ENCODE data around the gene GPNMB. TPM values are rescaled to one million over a fixed set of nuclear protein-coding genes. Genes with fewer than 3 reads are reported as not detected.
A peak's percentile ranks its signal among the peaks of the same experiment; 100 is the strongest.

Gene GPNMB
- total and polyA plus RNA-seq, 2 of the 13 experiments (the other 11 are each of a cell fraction or from before 2014, with no cell fraction given), result 1.1 to 1.6 TPM

DNA sequence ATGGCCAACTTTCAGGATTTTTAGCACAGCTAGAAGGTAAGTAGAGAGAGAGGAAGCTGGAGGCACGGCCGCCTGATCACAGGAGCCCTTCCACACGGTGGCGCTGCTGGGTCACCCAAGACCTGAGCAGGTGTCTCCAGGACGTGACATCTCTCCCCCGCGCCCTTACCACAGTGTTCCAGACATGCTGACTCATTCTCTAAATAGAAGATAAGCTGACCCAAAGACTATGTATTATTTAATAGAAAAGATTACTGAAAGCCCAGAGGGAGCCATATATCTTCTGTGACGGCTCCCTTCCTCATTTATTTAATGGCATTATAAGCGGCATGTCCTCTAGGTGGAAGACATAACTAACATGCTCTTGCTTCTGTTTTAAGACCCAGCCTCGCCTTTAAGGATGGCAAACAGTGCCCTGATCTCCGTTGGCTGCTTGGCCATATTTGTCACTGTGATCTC, 26.6 kb downstream of the GPNMB start (continued):
- TF ChIP-seq, protein P1, sequence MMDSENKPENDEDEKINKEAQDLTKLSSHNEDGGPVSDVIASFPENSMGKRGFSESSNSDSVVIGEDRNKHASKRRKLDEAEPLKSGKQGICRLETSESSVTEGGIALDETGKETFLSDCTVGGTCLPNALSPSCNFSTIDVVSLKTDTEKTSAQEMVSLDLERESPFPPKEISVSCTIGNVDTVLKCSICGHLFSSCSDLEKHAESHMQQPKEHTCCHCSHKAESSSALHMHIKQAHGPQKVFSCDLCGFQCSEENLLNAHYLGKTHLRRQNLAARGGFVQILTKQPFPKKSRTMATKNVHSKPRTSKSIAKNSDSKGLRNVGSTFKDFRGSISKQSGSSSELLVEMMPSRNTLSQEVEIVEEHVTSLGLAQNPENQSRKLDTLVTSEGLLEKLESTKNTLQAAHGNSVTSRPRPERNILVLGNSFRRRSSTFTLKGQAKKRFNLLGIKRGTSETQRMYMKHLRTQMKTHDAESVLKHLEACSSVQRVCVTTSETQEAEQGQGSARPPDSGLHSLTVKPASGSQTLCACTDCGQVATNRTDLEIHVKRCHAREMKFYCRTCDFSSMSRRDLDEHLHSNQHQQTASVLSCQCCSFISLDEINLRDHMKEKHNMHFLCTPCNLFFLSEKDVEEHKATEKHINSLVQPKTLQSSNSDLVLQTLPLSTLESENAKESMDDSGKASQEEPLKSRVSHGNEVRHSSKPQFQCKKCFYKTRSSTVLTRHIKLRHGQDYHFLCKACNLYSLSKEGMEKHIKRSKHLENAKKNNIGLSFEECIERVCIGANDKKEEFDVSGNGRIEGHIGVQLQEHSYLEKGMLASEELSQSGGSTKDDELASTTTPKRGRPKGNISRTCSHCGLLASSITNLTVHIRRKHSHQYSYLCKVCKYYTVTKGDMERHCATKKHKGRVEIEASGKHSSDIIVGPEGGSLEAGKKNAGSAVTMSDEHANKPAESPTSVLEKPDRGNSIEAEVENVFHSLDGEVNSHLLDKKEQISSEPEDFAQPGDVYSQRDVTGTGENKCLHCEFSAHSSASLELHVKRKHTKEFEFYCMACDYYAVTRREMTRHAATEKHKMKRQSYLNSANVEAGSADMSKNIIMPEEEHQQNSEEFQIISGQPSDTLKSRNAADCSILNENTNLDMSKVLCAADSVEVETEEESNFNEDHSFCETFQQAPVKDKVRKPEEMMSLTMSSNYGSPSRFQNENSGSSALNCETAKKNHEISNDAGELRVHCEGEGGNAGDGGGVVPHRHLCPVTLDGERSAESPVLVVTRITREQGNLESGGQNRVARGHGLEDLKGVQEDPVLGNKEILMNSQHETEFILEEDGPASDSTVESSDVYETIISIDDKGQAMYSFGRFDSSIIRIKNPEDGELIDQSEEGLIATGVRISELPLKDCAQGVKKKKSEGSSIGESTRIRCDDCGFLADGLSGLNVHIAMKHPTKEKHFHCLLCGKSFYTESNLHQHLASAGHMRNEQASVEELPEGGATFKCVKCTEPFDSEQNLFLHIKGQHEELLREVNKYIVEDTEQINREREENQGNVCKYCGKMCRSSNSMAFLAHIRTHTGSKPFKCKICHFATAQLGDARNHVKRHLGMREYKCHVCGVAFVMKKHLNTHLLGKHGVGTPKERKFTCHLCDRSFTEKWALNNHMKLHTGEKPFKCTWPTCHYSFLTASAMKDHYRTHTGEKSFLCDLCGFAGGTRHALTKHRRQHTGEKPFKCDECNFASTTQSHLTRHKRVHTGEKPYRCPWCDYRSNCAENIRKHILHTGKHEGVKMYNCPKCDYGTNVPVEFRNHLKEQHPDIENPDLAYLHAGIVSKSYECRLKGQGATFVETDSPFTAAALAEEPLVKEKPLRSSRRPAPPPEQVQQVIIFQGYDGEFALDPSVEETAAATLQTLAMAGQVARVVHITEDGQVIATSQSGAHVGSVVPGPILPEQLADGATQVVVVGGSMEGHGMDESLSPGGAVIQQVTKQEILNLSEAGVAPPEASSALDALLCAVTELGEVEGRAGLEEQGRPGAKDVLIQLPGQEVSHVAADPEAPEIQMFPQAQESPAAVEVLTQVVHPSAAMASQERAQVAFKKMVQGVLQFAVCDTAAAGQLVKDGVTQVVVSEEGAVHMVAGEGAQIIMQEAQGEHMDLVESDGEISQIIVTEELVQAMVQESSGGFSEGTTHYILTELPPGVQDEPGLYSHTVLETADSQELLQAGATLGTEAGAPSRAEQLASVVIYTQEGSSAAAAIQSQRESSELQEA (CRISPR knock-in tag; IDR thresholded peaks at IDR 0.05; ENCODE audit: not compliant biosample characterization), result no peak
- TF ChIP-seq MAZ (IDR thresholded peaks at IDR 0.05; ENCODE audit: borderline replicate concordance, low read depth, low read length) (no peak), MAZ (CRISPR knock-in tag; IDR thresholded peaks at IDR 0.05; ENCODE audit: low read depth) (no peak), RFX5 (IDR thresholded peaks at IDR 0.05; ENCODE audit: low read depth, low read length) (no peak), MXD4 (CRISPR knock-in tag; IDR thresholded peaks at IDR 0.05) (no peak; the same call in 1 of the 2 replicates), ZSCAN9 (CRISPR knock-in tag; IDR thresholded peaks at IDR 0.05; ENCODE audit: borderline replicate concordance) (no peak), TEF (CRISPR knock-in tag; IDR thresholded peaks at IDR 0.05) (no peak), NR2F6 (IDR thresholded peaks at IDR 0.05) (no peak), NR2F6 (CRISPR knock-in tag; IDR thresholded peaks at IDR 0.05) (peak; percentile 35; the same call in 1 of the 2 replicates), ZNF878 (CRISPR knock-in tag; IDR thresholded peaks at IDR 0.05) (0 out of 2 replicates have a peak, but pooled peaks have one; percentile 25), ZNF549 (CRISPR knock-in tag; IDR thresholded peaks at IDR 0.05) (no peak), ZNF891 (CRISPR knock-in tag; IDR thresholded peaks at IDR 0.05) (no peak), ZNF567 (CRISPR knock-in tag; IDR thresholded peaks at IDR 0.05; ENCODE audit: borderline replicate concordance) (no peak), SP5 (CRISPR knock-in tag; IDR thresholded peaks at IDR 0.05; ENCODE audit: borderline replicate concordance, low read depth) (no peak), ZNF562 (CRISPR knock-in tag; IDR thresholded peaks at IDR 0.05; ENCODE audit: borderline replicate concordance) (no peak), ZNF143 (CRISPR knock-in tag; IDR thresholded peaks at IDR 0.05) (no peak), NFKBIZ (CRISPR knock-in tag; IDR thresholded peaks at IDR 0.05) (no peak), IRF2 (CRISPR knock-in tag; IDR thresholded peaks at IDR 0.05) (peak; percentile 35; the same call in 1 of the 2 replicates), ETV5 (CRISPR knock-in tag; IDR thresholded peaks at IDR 0.05; ENCODE audit: borderline replicate concordance) (0 out of 2 replicates have a peak, but pooled peaks have one; percentile 20), PCBP2 (optimal IDR thresholded peaks at IDR 0.05; ENCODE audit: low read depth, low read length, poor library complexity, severe bottlenecking) (no peak), SKI (IDR thresholded peaks at IDR 0.05; ENCODE audit: partially characterized antibody) (no peak)
- TF ChIP-seq, protein P2, sequence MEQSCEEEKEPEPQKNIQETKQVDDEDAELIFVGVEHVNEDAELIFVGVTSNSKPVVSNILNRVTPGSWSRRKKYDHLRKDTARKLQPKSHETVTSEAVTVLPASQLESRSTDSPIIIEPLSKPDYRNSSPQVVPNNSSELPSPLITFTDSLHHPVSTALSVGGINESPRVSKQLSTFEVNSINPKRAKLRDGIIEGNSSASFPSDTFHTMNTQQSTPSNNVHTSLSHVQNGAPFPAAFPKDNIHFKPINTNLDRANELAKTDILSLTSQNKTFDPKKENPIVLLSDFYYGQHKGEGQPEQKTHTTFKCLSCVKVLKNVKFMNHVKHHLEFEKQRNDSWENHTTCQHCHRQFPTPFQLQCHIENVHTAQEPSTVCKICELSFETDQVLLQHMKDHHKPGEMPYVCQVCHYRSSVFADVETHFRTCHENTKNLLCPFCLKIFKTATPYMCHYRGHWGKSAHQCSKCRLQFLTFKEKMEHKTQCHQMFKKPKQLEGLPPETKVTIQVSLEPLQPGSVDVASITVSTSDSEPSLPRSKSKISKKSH (CRISPR knock-in tag; IDR thresholded peaks at IDR 0.05; ENCODE audit: borderline replicate concordance), result no peak

Data from HepG2 (cell line).